WTC11 (cell line): Measurements from ENCODE around the gene GADD45B.

Experiments
- AFF4 ChIP-seq: sonication (generic); formaldehyde crosslinking; IDR thresholded peaks from 2 replicates; pipeline ENCODE4 v1.8.1; 2023; ENCODE audit warnings: mild to moderate bottlenecking, missing genetic modification reagents, borderline replicate concordance
- ATF3 ChIP-seq: sonication (generic); formaldehyde crosslinking; conservative IDR thresholded peaks from 2 replicates; pipeline ENCODE4 v1.8.1; 2022; ENCODE audit warnings: mild to moderate bottlenecking, missing genetic modification reagents
- CTCF ChIP-seq: fragments of 200-600 bp; IDR thresholded peaks from 2 replicates; pipeline ENCODE4 v1.8.0; 2022; ENCODE audit warnings: antibody characterized with exemption
- ERG ChIP-seq: fragments of 250-450 bp; sonication (Bioruptor Pico); IDR thresholded peaks from 2 replicates; pipeline ENCODE4 v1.8.0; 2021; ENCODE audit warnings: mild to moderate bottlenecking
- FOXJ3 ChIP-seq: sonication (generic); formaldehyde crosslinking; IDR thresholded peaks from 2 replicates; pipeline ENCODE4 v1.9.0; 2021; ENCODE audit warnings: missing genetic modification reagents, mild to moderate bottlenecking, borderline replicate concordance
- FOXP1 ChIP-seq: sonication (generic); formaldehyde crosslinking; IDR thresholded peaks from 2 replicates; pipeline ENCODE4 v1.8.0; 2022; ENCODE audit warnings: missing genetic modification reagents, mild to moderate bottlenecking, moderate library complexity, borderline replicate concordance
- MAX ChIP-seq: sonication (generic); formaldehyde crosslinking; IDR thresholded peaks from 2 replicates; pipeline ENCODE4 v1.8.0; 2022; ENCODE audit warnings: mild to moderate bottlenecking, missing genetic modification reagents
- SP1 ChIP-seq: sonication (generic); formaldehyde crosslinking; conservative IDR thresholded peaks from 2 replicates; pipeline ENCODE4 v1.8.1; 2022; ENCODE audit warnings: missing genetic modification reagents
- STAT6 ChIP-seq: sonication (generic); formaldehyde crosslinking; conservative IDR thresholded peaks from 2 replicates; pipeline ENCODE4 v1.8.1; 2023; ENCODE audit warnings: mild to moderate bottlenecking, low read depth, missing genetic modification reagents, moderate library complexity
- TCF7 ChIP-seq: sonication (generic); formaldehyde crosslinking; IDR thresholded peaks from 2 replicates; pipeline ENCODE4 v1.8.0; 2022; ENCODE audit warnings: mild to moderate bottlenecking, low read depth, missing genetic modification reagents, moderate library complexity
- USF2 ChIP-seq: sonication (generic); formaldehyde crosslinking; IDR thresholded peaks from 2 replicates; pipeline ENCODE4 v1.8.1; 2023; ENCODE audit warnings: mild to moderate bottlenecking, missing genetic modification reagents, moderate library complexity
- ZNF138 ChIP-seq: sonication (generic); formaldehyde crosslinking; conservative IDR thresholded peaks from 2 replicates; pipeline ENCODE4 v1.8.1; 2022; ENCODE audit warnings: mild to moderate bottlenecking, moderate library complexity, missing genetic modification reagents

GRCh38 chr19:2432131-2432848 lies 43.6 kb upstream of the GADD45B start:
- TF ChIP-seq MAX (no peak), ZNF138 (CRISPR knock-in tag) (no peak), TCF7 (CRISPR knock-in tag) (no peak), CTCF (no peak), USF2 (CRISPR knock-in tag) (no peak), STAT6 (no peak), ATF3 (no peak), FOXP1 (CRISPR knock-in tag) (no peak), AFF4 (CRISPR knock-in tag) (no peak), ERG (no peak), SP1 (no peak), FOXJ3 (CRISPR knock-in tag) (no peak)
